Endothelial cell of umbilical vein (primary cell): Measurements from ENCODE around the gene IRF2BPL. TPM values are rescaled to one million over a fixed set of nuclear protein-coding genes. Genes with fewer than 3 reads are reported as not detected.
A peak's percentile ranks its signal among the peaks of the same experiment; 100 is the strongest.

Source experiments
- BruUV-seq: library from RNA; stranded (reverse); fragments of 400-500 nt; replicated peaks from 2 replicates; lab custom pipeline; 2021; lab: Mats Ljungman, UMichigan
- CTCF ChIA-PET: fragments of 300-600, 350-600 bp; sonication (Branson Sonifier 250); formaldehyde crosslinking; loops from one replicate; lab custom pipeline; 2021; ENCODE audit warnings: antibody characterized with exemption, inconsistent platforms; lab: Charles Lee
- POLR2A ChIA-PET: fragments of 300-600, 350-600 bp; sonication (Branson Sonifier 250); formaldehyde crosslinking; loops from one replicate; lab custom pipeline; 2021; ENCODE audit warnings: antibody characterized with exemption, inconsistent platforms; lab: Charles Lee
- DNase-seq: peaks from one replicate; pipeline ENCODE4 v3.0.0-alpha.2; 2011; ENCODE audit warnings: low read depth, low spot score
- FAIRE-seq: peaks from 2 replicates; lab custom pipeline; 2011; peaks lifted over from hg19 to GRCh38; lab: Jason Lieb, UNC
- H2AFZ ChIP-seq: 2 replicates; pipeline ENCODE4 v1.6.0; 2012; ENCODE audit warnings: low read depth, low read length, control low read depth, inconsistent platforms
- H3K27ac ChIP-seq: 2 replicates; pipeline ENCODE4 v1.5.1; 2011; ENCODE audit warnings: low read depth, mild to moderate bottlenecking, control low read depth, low read length, moderate library complexity; ENCODE audit not compliant: insufficient read depth
- H3K27me3 ChIP-seq, 2 experiments: 2 replicates each; pipeline versions ENCODE4 v1.6.0 to v1.6.1; 2011; ENCODE audit warnings: low read length in 2 of 2, mixed read lengths in 1 of 2; ENCODE audit not compliant: control insufficient read depth in 2 of 2, insufficient read depth in 2 of 2
- H3K36me3 ChIP-seq, 2 experiments: 2 replicates in 1 of 2; 3 replicates in 1 of 2; pipeline ENCODE4 v1.5.1; 2011; ENCODE audit warnings: low read length in 2 of 2, mild to moderate bottlenecking in 1 of 2, moderate library complexity in 1 of 2; ENCODE audit not compliant: control insufficient read depth in 2 of 2, insufficient read depth in 2 of 2; ENCODE audit errors: extremely low read depth in 1 of 2
- H3K4me1 ChIP-seq: 3 replicates; pipeline ENCODE4 v1.5.1; 2011; ENCODE audit warnings: mild to moderate bottlenecking, low read length; ENCODE audit not compliant: control insufficient read depth, insufficient read depth; ENCODE audit errors: extremely low read depth
- H3K4me2 ChIP-seq: 2 replicates; pipeline ENCODE4 v1.6.1; 2011; ENCODE audit warnings: low read length, control low read depth, mixed read lengths; ENCODE audit not compliant: insufficient read depth
- H3K4me3 ChIP-seq, 3 experiments: fragments of 200-600 bp in 1 of 3; sonication (generic), shearing (Covaris generic) in 1 of 3; replicated peaks in 1 of 3; 2 replicates each; pipeline ENCODE4 v1.5.1; 2011 to 2016; ENCODE audit warnings: control low read depth in 3 of 3, low read length in 3 of 3, mild to moderate bottlenecking in 2 of 3, inconsistent platforms in 1 of 3, low read depth in 1 of 3, moderate library complexity in 1 of 3; ENCODE audit not compliant: insufficient read depth in 1 of 3
- H3K79me2 ChIP-seq: 2 replicates; pipeline ENCODE4 v1.6.0; 2012; ENCODE audit warnings: low read length, inconsistent platforms; ENCODE audit not compliant: control insufficient read depth, insufficient read depth
- H3K9ac ChIP-seq: replicated peaks from 2 replicates; pipeline ENCODE3; 2011; ENCODE audit warnings: low read length, control low read depth; ENCODE audit not compliant: insufficient read depth; ENCODE audit errors: extremely low read depth
- H3K9me1 ChIP-seq: replicated peaks from 3 replicates; pipeline ENCODE4 v1.6.0; 2011; ENCODE audit warnings: mild to moderate bottlenecking, low read length; ENCODE audit not compliant: control insufficient read depth, insufficient read depth; ENCODE audit errors: extremely low read depth
- H3K9me3 ChIP-seq: replicated peaks from 2 replicates; pipeline ENCODE4 v1.5.1; 2012; ENCODE audit warnings: low read length, inconsistent platforms; ENCODE audit not compliant: control insufficient read depth, insufficient read depth
- H4K20me1 ChIP-seq: replicated peaks from 2 replicates; pipeline ENCODE3; 2011; ENCODE audit warnings: mild to moderate bottlenecking, low read length; ENCODE audit not compliant: control insufficient read depth, insufficient read depth; ENCODE audit errors: extremely low read depth
- CTCF ChIP-seq, 2 donors: IDR thresholded peaks; 1 replicate in 1 of 2; 2 replicates in 1 of 2; pipeline ENCODE4 v1.5.1; 2011; ENCODE audit warnings: low read length in 2 of 2, mild to moderate bottlenecking in 2 of 2, moderate library complexity in 2 of 2, control low read depth in 1 of 2, inconsistent platforms in 1 of 2, low read depth in 1 of 2; ENCODE audit not compliant: insufficient read depth in 1 of 2; ENCODE audit errors: extremely low read depth in 1 of 2
- EZH2 ChIP-seq: IDR thresholded peaks from 2 replicates; pipeline ENCODE4 v1.6.1; 2012; ENCODE audit warnings: borderline replicate concordance, low read depth, mild to moderate bottlenecking, moderate library complexity, low read length, inconsistent platforms; ENCODE audit not compliant: severe bottlenecking
- FOS ChIP-seq: IDR thresholded peaks from 2 replicates; pipeline ENCODE4 v1.6.1; 2011; ENCODE audit warnings: mild to moderate bottlenecking, low read length, moderate library complexity, borderline replicate concordance; ENCODE audit not compliant: insufficient read depth
- GATA2 ChIP-seq: IDR thresholded peaks from 2 replicates; pipeline ENCODE4 v1.7.0; 2011; ENCODE audit warnings: low read depth, mild to moderate bottlenecking, moderate library complexity, mixed read lengths, low read length; ENCODE audit not compliant: insufficient read length, insufficient read depth
- JUN ChIP-seq: IDR thresholded peaks from 2 replicates; pipeline ENCODE4 v1.6.1; 2011; ENCODE audit warnings: borderline replicate concordance, low read depth; ENCODE audit not compliant: insufficient read length, insufficient read depth
- MAX ChIP-seq: IDR thresholded peaks from 2 replicates; pipeline ENCODE4 v1.6.1; 2011; ENCODE audit not compliant: insufficient read depth, insufficient read length
- MYC ChIP-seq: IDR thresholded peaks from one replicate; pipeline ENCODE4 v1.6.1; 2011; ENCODE audit warnings: mild to moderate bottlenecking, low read depth, low read length
- POLR2A ChIP-seq: IDR thresholded peaks from 2 replicates; pipeline ENCODE4 v1.6.1; 2012; ENCODE audit warnings: low read depth, mild to moderate bottlenecking, control low read depth, low read length
- POLR2AphosphoS5 ChIP-seq: IDR thresholded peaks from 2 replicates; pipeline ENCODE4 v1.6.1; 2012; ENCODE audit warnings: low read depth, mild to moderate bottlenecking, control low read depth, low read length, moderate library complexity; ENCODE audit not compliant: insufficient read depth
- dilution Hi-C: fragments of 300-500 bp; cut with MboI; formaldehyde crosslinking; loops from one replicate; pipeline ENCODE4 v1.15.0; 2019; ENCODE audit warnings: low sequenced_read_pairs; ENCODE audit not compliant: extremely low pct_ligation_motif_present
- intact Hi-C: fragments of 100-400 bp; cut with micrococcal nuclease; formaldehyde crosslinking; loops from one replicate; pipeline ENCODE4 v1.10.0; 2022
- polyA plus RNA-seq, 4 experiments: library from polyadenylated mRNA; depleted of rRNA in 3 of 4; stranded (reverse) in 3 of 4; unstranded in 1 of 4; fragments of >200 nt; gene quantifications; 2 replicates each; pipeline versions ENCODE4 v1.2.1 to v1.2.3, GENCODE V29; 2011 to 2012; ENCODE audit warnings: missing spikeins in 1 of 4
- total RNA-seq: library from RNA; stranded (reverse); gene quantifications from 2 replicates; pipeline ENCODE4 v1.2.3, GENCODE V29; 2021

Gene IRF2BPL
- total and polyA plus RNA-seq, 2 donors (not counting 3 experiments of a cell fraction or from before 2014, with no cell fraction given) = 9.3 to 23.3 TPM

GRCh38 chr14:77032491-77032843, 4.0 kb upstream of the IRF2BPL start:
- Histone ChIP-seq H3K36me3 (no peaks in the 10 kb centered on the region), H3K27ac (peak overlapping the region; percentile 99), H4K20me1 (no peaks in the 10 kb centered on the region), H3K9me1 (no peaks in the 10 kb centered on the region), H3K27me3 (no peaks in the 10 kb centered on the region), H3K4me3 (peak overlapping the region in 1 of 3 experiments; percentile 0), H3K79me2 (peaks cover 4% of the 10 kb centered on the region), H2AFZ (peak overlapping the region; percentile 47), H3K4me1 (peaks cover 49% of the 10 kb centered on the region), H3K9ac (peak overlapping the region; percentile 96), H3K4me2 (peak overlapping the region; percentile 79), H3K9me3 (no peaks in the 10 kb centered on the region)
- CTCF ChIA-PET = interaction anchor here (0.6 to 1.5 kb wide), 5 partner anchors 10 to 119 kb away, joined by 3 to 4 read pairs (median 4); no protein-coding TSS in a partner anchor
- FAIRE-seq (no peak), DNase-seq (no peak)
- dilution Hi-C loops (no loop called here), intact Hi-C loops (loop anchor here (1.0 kb wide), 1 partner anchor 8 kb away; no protein-coding TSS in a partner anchor)
- POLR2A ChIA-PET = no interaction called here
- BruUV-seq = no TSS peak
- no peak for TF ChIP-seq CTCF (IDR thresholded peaks at IDR 0.05; ENCODE audit: extremely low read depth in 1 of 2, insufficient read depth in 1 of 2, low read depth in 1 of 2, low read length in 2 of 2)
- TF ChIP-seq GATA2 = no peak
- TF ChIP-seq FOS = no peak
- TF ChIP-seq POLR2A = no peak
- TF ChIP-seq JUN = no peak
- TF ChIP-seq MAX = no peak
- no peak for TF ChIP-seq EZH2
- TF ChIP-seq POLR2AphosphoS5 = no peak
- no peak for TF ChIP-seq MYC
